GM12892 (cell line): ENCODE data around the gene NTN1.

Experiments
- POLR2A ChIP-seq: IDR thresholded peaks from 2 replicates; pipeline ENCODE4 v1.6.1; 2011; ENCODE audit warnings: low read depth, low read length, control low read depth
- TAF1 ChIP-seq: IDR thresholded peaks from 2 replicates; pipeline ENCODE4 v1.6.1; 2011; ENCODE audit warnings: low read depth, mild to moderate bottlenecking, control low read depth, low read length, borderline replicate concordance

DNA sequence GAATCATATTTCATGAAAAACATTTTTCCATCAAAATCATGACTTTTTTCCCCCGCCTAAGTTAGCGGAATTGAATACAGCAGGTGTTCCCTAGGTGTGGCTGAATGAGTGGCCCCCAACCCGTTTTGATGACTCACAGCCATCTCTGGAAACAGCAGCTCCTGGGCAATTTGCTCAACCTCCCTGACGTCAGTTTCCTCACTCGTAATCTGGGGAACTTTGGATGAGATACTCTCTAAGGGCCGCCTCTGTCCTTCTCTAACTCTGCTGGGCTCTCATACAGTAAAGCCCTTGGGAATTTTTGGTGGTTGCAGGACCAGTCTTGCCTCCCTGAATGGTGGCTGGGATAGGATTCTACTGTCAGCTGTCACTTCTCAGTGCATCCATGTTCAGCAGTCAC, 11.6 kb upstream of the NTN1 start:
- TF ChIP-seq TAF1 (no peak), POLR2A (no peak)
